GM23338 (cell line): ENCODE measurements around the gene P3R3URF. TPM values are rescaled to one million over a fixed set of nuclear protein-coding genes. Genes with fewer than 3 reads are reported as not detected.

Experiments
- ATAC-seq: fragments of 200-7000 bp; cut with Tn5 transposase; 3 replicates; pipeline ENCODE4 v1.9.1; 2020
- DNase-seq: peaks from one replicate; pipeline ENCODE4 v3.0.0-alpha.2; 2015; ENCODE audit warnings: low spot score
- H2AFZ ChIP-seq: fragments of 200-600 bp; sonication (generic); 2 replicates; pipeline ENCODE4 v1.8.0; 2016; ENCODE audit warnings: antibody characterized with exemption, mild to moderate bottlenecking, moderate library complexity
- H3F3A ChIP-seq: fragments of 200-600 bp; sonication (generic); replicated peaks from 2 replicates; pipeline ENCODE4 v1.8.0; 2017; ENCODE audit warnings: antibody characterized with exemption, mixed run types, low read depth
- H3K27ac ChIP-seq: fragments of 200-600 bp; sonication (generic); 2 replicates; pipeline ENCODE4 v1.6.1; 2016; ENCODE audit warnings: low read depth
- H3K27me3 ChIP-seq: fragments of 200-600 bp; sonication (generic); 2 replicates; pipeline ENCODE4 v1.8.0; 2016; ENCODE audit warnings: mild to moderate bottlenecking, mixed run types, moderate library complexity; ENCODE audit not compliant: insufficient read depth
- H3K36me3 ChIP-seq: fragments of 200-600 bp; sonication (generic); 2 replicates; pipeline ENCODE4 v1.8.0; 2016; ENCODE audit warnings: mild to moderate bottlenecking; ENCODE audit not compliant: insufficient read depth
- H3K4me1 ChIP-seq: fragments of 200-600 bp; sonication (generic); 2 replicates; pipeline ENCODE4 v1.8.0; 2016; ENCODE audit warnings: mild to moderate bottlenecking, moderate library complexity; ENCODE audit not compliant: insufficient read depth
- H3K4me2 ChIP-seq: fragments of 200-600 bp; sonication (generic); 2 replicates; pipeline ENCODE4 v1.7.1; 2017; ENCODE audit warnings: mixed run types
- H3K4me3 ChIP-seq: fragments of 200-600 bp; sonication (generic); 2 replicates; pipeline ENCODE4 v1.6.1; 2016; ENCODE audit warnings: mixed run types
- H3K79me2 ChIP-seq: fragments of 200-600 bp; sonication (generic); replicated peaks from 2 replicates; pipeline ENCODE4 v1.8.0; 2017; ENCODE audit warnings: mild to moderate bottlenecking; ENCODE audit not compliant: insufficient read depth
- H3K9me2 ChIP-seq: fragments of 200-600 bp; sonication (generic); 2 replicates; pipeline ENCODE4 v1.8.0; 2017; ENCODE audit not compliant: insufficient read depth
- H4K20me1 ChIP-seq: fragments of 200-600 bp; sonication (generic); replicated peaks from 2 replicates; pipeline ENCODE4 v1.8.0; 2017; ENCODE audit warnings: mild to moderate bottlenecking; ENCODE audit not compliant: insufficient read depth
- H3K27ac Mint-ChIP-seq: 2 replicates; pipeline ENCODE4 v1.8.0; 2020; ENCODE audit warnings: inconsistent platforms, mild to moderate bottlenecking, moderate library complexity, mixed read lengths
- H3K27me3 Mint-ChIP-seq: 3 replicates; pipeline ENCODE4 v1.8.0; 2022; ENCODE audit warnings: low read depth, mild to moderate bottlenecking, moderate library complexity, mixed read lengths, inconsistent platforms; ENCODE audit not compliant: insufficient read depth, poor library complexity
- H3K36me3 Mint-ChIP-seq: 3 replicates; pipeline ENCODE4 v1.8.0; 2021; ENCODE audit warnings: low read depth, mild to moderate bottlenecking, inconsistent platforms, moderate library complexity, mixed read lengths
- H3K4me1 Mint-ChIP-seq: 3 replicates; pipeline ENCODE4 v1.8.0; 2020; ENCODE audit warnings: mild to moderate bottlenecking, inconsistent platforms, mixed read lengths
- H3K4me3 Mint-ChIP-seq: 3 replicates; pipeline ENCODE4 v1.8.0; 2021; ENCODE audit warnings: moderate library complexity, mild to moderate bottlenecking, inconsistent platforms, mixed read lengths
- H3K9me3 Mint-ChIP-seq: 3 replicates; pipeline ENCODE4 v1.8.0; 2020; ENCODE audit warnings: moderate library complexity, mild to moderate bottlenecking, inconsistent platforms, mixed read lengths
- CREB1 ChIP-seq: fragments of 250-450 bp; sonication (Bioruptor Pico); IDR thresholded peaks from 2 replicates; pipeline ENCODE4 v1.5.0; 2020; ENCODE audit warnings: low read depth, mild to moderate bottlenecking, moderate library complexity
- EZH2 ChIP-seq: fragments of 200-600 bp; sonication (generic); IDR thresholded peaks from one replicate; pipeline ENCODE4 v1.8.0; 2017; ENCODE audit warnings: antibody characterized with exemption, mild to moderate bottlenecking, low read depth; ENCODE audit not compliant: unreplicated experiment
- JUNB ChIP-seq: IDR thresholded peaks from one replicate; pipeline ENCODE4 v1.6.1; 2016; ENCODE audit warnings: antibody characterized with exemption; ENCODE audit not compliant: unreplicated experiment
- NANOG ChIP-seq: IDR thresholded peaks from 2 replicates; pipeline ENCODE4 v1.6.1; 2016; ENCODE audit warnings: antibody characterized with exemption, borderline replicate concordance
- POLR2AphosphoS5 ChIP-seq: IDR thresholded peaks from 2 replicates; pipeline ENCODE4 v1.6.1; 2016; ENCODE audit warnings: antibody characterized with exemption, low read depth
- STAT1 ChIP-seq: IDR thresholded peaks from one replicate; pipeline ENCODE4 v1.6.1; 2016; ENCODE audit warnings: antibody characterized with exemption; ENCODE audit not compliant: unreplicated experiment
- ZNF114 ChIP-seq: fragments of 250-450 bp; sonication (Bioruptor Pico); IDR thresholded peaks from 2 replicates; pipeline ENCODE4 v1.5.0; 2020; ENCODE audit warnings: mild to moderate bottlenecking, moderate library complexity
- ZNF331 ChIP-seq: fragments of 250-450 bp; sonication (Bioruptor Pico); IDR thresholded peaks from 2 replicates; pipeline ENCODE4 v1.5.0; 2020; ENCODE audit warnings: low read depth, mild to moderate bottlenecking, moderate library complexity
- ZNF462 ChIP-seq: fragments of 250-450 bp; sonication (Bioruptor Pico); IDR thresholded peaks from 2 replicates; pipeline ENCODE4 v1.5.0; 2020; ENCODE audit warnings: mild to moderate bottlenecking, moderate library complexity
- polyA plus RNA-seq: library from polyadenylated mRNA; unstranded; fragments of >200 nt; fragmentation: Nextera tagmentation; extraction: Ambion mirVana; gene quantifications from 2 replicates; pipeline ENCODE4 v1.2.1, GENCODE V29; 2016
- total RNA-seq: library from RNA; depleted of rRNA; stranded (reverse); fragments of >200 nt; shearing (Covaris generic); gene quantifications from 2 replicates; pipeline ENCODE4 v1.2.3, GENCODE V29; 2014
- TF ChIP-seq, protein P1 (sequence below), 2 experiments: fragments of 200-600 bp in 1 of 2; sonication (generic) in 1 of 2; conservative IDR thresholded peaks; 2 replicates each; pipeline versions ENCODE4 v1.5.1 to v1.6.1; 2016 to 2017; ENCODE audit warnings: antibody characterized with exemption in 2 of 2, low read depth in 2 of 2, mild to moderate bottlenecking in 2 of 2, moderate library complexity in 1 of 2

The P3R3URF gene
- total and polyA plus RNA-seq, 2 experiments from 2014 or later, result not detected

DNA sequence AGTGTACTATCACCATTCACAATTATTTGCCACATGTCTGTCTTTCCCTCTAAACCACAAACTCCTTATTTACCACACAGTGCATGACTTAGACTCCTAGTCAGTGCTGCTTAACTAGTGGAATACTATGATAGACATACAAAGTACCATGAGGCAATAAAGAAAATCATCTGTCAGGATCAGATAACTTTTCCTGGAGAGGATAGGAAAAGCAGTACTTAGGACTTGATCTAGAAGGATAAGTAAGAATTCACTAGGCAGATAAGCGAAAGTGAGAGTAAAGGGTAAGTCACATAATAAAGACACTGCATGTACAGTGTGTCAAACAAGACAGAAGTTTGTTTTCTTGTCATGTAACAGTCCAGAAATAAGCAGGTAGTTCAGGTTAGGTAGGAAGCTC lies 22.6 kb downstream of the P3R3URF start:
- no peaks in the 10 kb centered on the region for H3K27me3 ChIP-seq
- no peak overlapping the region for H3K4me3 ChIP-seq
- H3K4me1 Mint-ChIP-seq, result peaks cover 2% of the 10 kb centered on the region
- TF ChIP-seq CREB1 (CRISPR knock-in tag) (no peak), EZH2 (no peak), POLR2AphosphoS5 (no peak), ZNF462 (CRISPR knock-in tag) (no peak), JUNB (no peak), NANOG (no peak), STAT1 (no peak), ZNF331 (no peak), ZNF114 (CRISPR knock-in tag) (no peak)
- TF ChIP-seq, protein P1, sequence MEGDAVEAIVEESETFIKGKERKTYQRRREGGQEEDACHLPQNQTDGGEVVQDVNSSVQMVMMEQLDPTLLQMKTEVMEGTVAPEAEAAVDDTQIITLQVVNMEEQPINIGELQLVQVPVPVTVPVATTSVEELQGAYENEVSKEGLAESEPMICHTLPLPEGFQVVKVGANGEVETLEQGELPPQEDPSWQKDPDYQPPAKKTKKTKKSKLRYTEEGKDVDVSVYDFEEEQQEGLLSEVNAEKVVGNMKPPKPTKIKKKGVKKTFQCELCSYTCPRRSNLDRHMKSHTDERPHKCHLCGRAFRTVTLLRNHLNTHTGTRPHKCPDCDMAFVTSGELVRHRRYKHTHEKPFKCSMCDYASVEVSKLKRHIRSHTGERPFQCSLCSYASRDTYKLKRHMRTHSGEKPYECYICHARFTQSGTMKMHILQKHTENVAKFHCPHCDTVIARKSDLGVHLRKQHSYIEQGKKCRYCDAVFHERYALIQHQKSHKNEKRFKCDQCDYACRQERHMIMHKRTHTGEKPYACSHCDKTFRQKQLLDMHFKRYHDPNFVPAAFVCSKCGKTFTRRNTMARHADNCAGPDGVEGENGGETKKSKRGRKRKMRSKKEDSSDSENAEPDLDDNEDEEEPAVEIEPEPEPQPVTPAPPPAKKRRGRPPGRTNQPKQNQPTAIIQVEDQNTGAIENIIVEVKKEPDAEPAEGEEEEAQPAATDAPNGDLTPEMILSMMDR (conservative IDR thresholded peaks at IDR 0.05; ENCODE audit: low read depth in 2 of 2), result no peak
- H3K36me3 Mint-ChIP-seq, result no peaks in the 10 kb centered on the region
- no peaks in the 10 kb centered on the region for H3F3A ChIP-seq
- peaks cover 5% of the 10 kb centered on the region for H3K27me3 Mint-ChIP-seq
- H3K9me2 ChIP-seq, result no peaks in the 10 kb centered on the region
- no peaks in the 10 kb centered on the region for H4K20me1 ChIP-seq
- no peak overlapping the region for H3K4me3 Mint-ChIP-seq
- ATAC-seq, result no peak
- H3K4me2 ChIP-seq, result no peak overlapping the region
- no peaks in the 10 kb centered on the region for H3K36me3 ChIP-seq
- H3K27ac ChIP-seq, result no peak overlapping the region
- no peaks in the 10 kb centered on the region for H3K9me3 Mint-ChIP-seq
- no peaks in the 10 kb centered on the region for H3K79me2 ChIP-seq
- DNase-seq, result no peak
- H2AFZ ChIP-seq, result no peak overlapping the region
- no peak overlapping the region for H3K27ac Mint-ChIP-seq
- H3K4me1 ChIP-seq, result no peaks in the 10 kb centered on the region; the same call in 1 of the 2 replicates
